HG03066 (cell line): ENCODE measurements around the gene SSBP3.

Experiments used
- ATAC-seq: cut with Tn5 transposase; IDR thresholded peaks from one replicate; pipeline ENCODE4 v1.9.1; 2021; ENCODE audit warnings: low read depth; ENCODE audit not compliant: unreplicated experiment

Gene SSBP3

GRCh38 chr1:54312796-54313316, 93.3 kb downstream of the SSBP3 start:
- no peak for ATAC-seq

GRCh38 chr1:54311506-54311905, 94.7 kb downstream of the SSBP3 start:
- no peak for ATAC-seq

- ATAC-seq, result no peak
These were observed 95.5 kb downstream of the SSBP3 start for GRCh38 chr1:54310439-54311328.

GRCh38 chr1:54309631-54310366, 96.4 kb downstream of the SSBP3 start:
- no peak for ATAC-seq

- no peak for ATAC-seq
These were observed 98.9 kb downstream of the SSBP3 start for GRCh38 chr1:54307305-54307704.

GRCh38 chr1:54305906-54306514, 100.2 kb downstream of the SSBP3 start:
- no peak for ATAC-seq

- ATAC-seq, result no peak
These were observed 101.7 kb downstream of the SSBP3 start for GRCh38 chr1:54304518-54304917.

GRCh38 chr1:54302951-54303843, 103.0 kb downstream of the SSBP3 start:
- no peak for ATAC-seq

- ATAC-seq, result no peak
These were observed 103.6 kb downstream of the SSBP3 start for GRCh38 chr1:54302549-54302948.

GRCh38 chr1:54301497-54301896, 104.7 kb downstream of the SSBP3 start:
- no peak for ATAC-seq

GRCh38 chr1:54300401-54300800, 105.8 kb downstream of the SSBP3 start:
- no peak for ATAC-seq

GRCh38 chr1:54299037-54299436, 107.2 kb downstream of the SSBP3 start:
- ATAC-seq, result no peak

- ATAC-seq, result no peak
These were observed 107.7 kb downstream of the SSBP3 start for GRCh38 chr1:54298284-54299033.

- ATAC-seq, result no peak
These were observed 108.5 kb downstream of the SSBP3 start for GRCh38 chr1:54297596-54298283.

GRCh38 chr1:54296666-54297065, 109.5 kb downstream of the SSBP3 start:
- ATAC-seq, result no peak

- no peak for ATAC-seq
These were observed 111.3 kb downstream of the SSBP3 start for GRCh38 chr1:54294887-54295286.

GRCh38 chr1:54292002-54292911, 113.9 kb downstream of the SSBP3 start:
- no peak for ATAC-seq
